HEK293 (cell line): ENCODE measurements around the gene UTP15.

Experiments used
- CTCF ChIA-PET: fragments of 350-600 bp; formaldehyde crosslinking; extraction: SDS; loops from one replicate; lab custom pipeline; 2021; ENCODE audit warnings: antibody characterized with exemption; lab: Yijun Ruan, JAX
- POLR2A ChIA-PET: fragments of 300-600 bp; formaldehyde crosslinking; extraction: SDS; loops from one replicate; lab custom pipeline; 2020; ENCODE audit warnings: antibody characterized with exemption, inconsistent platforms; lab: Yijun Ruan, JAX
- H3K27ac ChIP-seq: fragments of 200-500 bp; sonication (Bioruptor generic); 2 replicates; pipeline ENCODE4 v1.5.1; 2014; ENCODE audit warnings: low read depth, low read length, control low read depth, inconsistent platforms; ENCODE audit errors: extremely low read depth
- H3K36me3 ChIP-seq, 2 experiments: fragments of 200-500 bp in 1 of 2; sonication (Bioruptor generic) in 1 of 2; 1 replicate in 1 of 2; 2 replicates in 1 of 2; pipeline ENCODE4 v1.5.1; 2014 to 2017; ENCODE audit warnings: inconsistent platforms in 2 of 2, low read length in 2 of 2; ENCODE audit not compliant: control insufficient read depth in 2 of 2, insufficient read depth in 1 of 2
- H3K4me1 ChIP-seq: fragments of 200-500 bp; sonication (Bioruptor generic); 2 replicates; pipeline ENCODE4 v1.5.1; 2014; ENCODE audit warnings: mild to moderate bottlenecking, low read length, inconsistent platforms; ENCODE audit not compliant: control insufficient read depth, insufficient read depth
- H3K4me3 ChIP-seq: 2 replicates; pipeline ENCODE4 v1.5.1; 2011; ENCODE audit warnings: low read depth, mild to moderate bottlenecking, control low read depth, low read length, moderate library complexity
- H3K9me3 ChIP-seq: fragments of 200-500 bp; sonication (Bioruptor generic); 2 replicates; pipeline ENCODE4 v1.5.1; 2014; ENCODE audit warnings: low read depth, low read length, inconsistent platforms; ENCODE audit not compliant: control insufficient read depth, insufficient read depth
- ZFHX2 ChIP-seq: fragments of 450-650 bp; formaldehyde crosslinking; conservative IDR thresholded peaks from 2 replicates; pipeline ENCODE4 v1.5.1; 2016; ENCODE audit warnings: missing biosample characterization, missing genetic modification characterization
- ZNF138 ChIP-seq: fragments of 450-650 bp; formaldehyde crosslinking; IDR thresholded peaks from 2 replicates; pipeline ENCODE4 v1.5.1; 2016; ENCODE audit warnings: missing biosample characterization, missing genetic modification characterization, borderline replicate concordance
- ZNF140 ChIP-seq: fragments of 450-650 bp; formaldehyde crosslinking; IDR thresholded peaks from 2 replicates; pipeline ENCODE4 v1.5.1; 2016; ENCODE audit warnings: missing biosample characterization, missing genetic modification characterization
- ZNF155 ChIP-seq: fragments of 450-650 bp; formaldehyde crosslinking; IDR thresholded peaks from 2 replicates; pipeline ENCODE4 v1.5.1; 2016; ENCODE audit warnings: missing biosample characterization, missing genetic modification characterization
- ZNF223 ChIP-seq: fragments of 450-650 bp; formaldehyde crosslinking; IDR thresholded peaks from 2 replicates; pipeline ENCODE4 v1.5.1; 2016; ENCODE audit warnings: missing biosample characterization, missing genetic modification characterization
- ZNF239 ChIP-seq: fragments of 450-650 bp; formaldehyde crosslinking; IDR thresholded peaks from 2 replicates; pipeline ENCODE4 v1.5.1; 2016; ENCODE audit warnings: missing biosample characterization, missing genetic modification characterization
- ZNF311 ChIP-seq: fragments of 450-650 bp; formaldehyde crosslinking; IDR thresholded peaks from 2 replicates; pipeline ENCODE4 v1.5.1; 2017; ENCODE audit warnings: missing biosample characterization, missing genetic modification characterization, borderline replicate concordance
- ZNF37A ChIP-seq: fragments of 450-650 bp; IDR thresholded peaks from 2 replicates; pipeline ENCODE4 v1.5.1; 2018; ENCODE audit warnings: missing biosample characterization, missing genetic modification characterization
- ZNF558 ChIP-seq: fragments of 450-650 bp; formaldehyde crosslinking; IDR thresholded peaks from 2 replicates; pipeline ENCODE4 v1.5.1; 2016; ENCODE audit warnings: missing biosample characterization, missing genetic modification characterization
- ZNF585B ChIP-seq: fragments of 450-650 bp; formaldehyde crosslinking; IDR thresholded peaks from 2 replicates; pipeline ENCODE4 v1.5.1; 2016; ENCODE audit warnings: missing biosample characterization, missing genetic modification characterization
- ZNF76 ChIP-seq: fragments of 450-650 bp; formaldehyde crosslinking; IDR thresholded peaks from 2 replicates; pipeline ENCODE4; 2016; ENCODE audit warnings: low read depth, missing biosample characterization, missing genetic modification characterization, borderline replicate concordance
- ZNF768 ChIP-seq: fragments of 450-650 bp; formaldehyde crosslinking; IDR thresholded peaks from 2 replicates; pipeline ENCODE4 v1.5.1; 2018; ENCODE audit warnings: missing biosample characterization, mild to moderate bottlenecking, missing genetic modification characterization
- ZNF843 ChIP-seq: fragments of 450-650 bp; formaldehyde crosslinking; IDR thresholded peaks from 2 replicates; pipeline ENCODE4 v1.5.1; 2016; ENCODE audit warnings: missing biosample characterization, missing genetic modification characterization
- TF ChIP-seq, protein P1 (sequence below): fragments of 450-650 bp; formaldehyde crosslinking; IDR thresholded peaks from 2 replicates; pipeline ENCODE4 v1.5.1; 2017; ENCODE audit warnings: missing biosample characterization, missing genetic modification characterization
- TF ChIP-seq, protein P2 (sequence below): fragments of 450-650 bp; formaldehyde crosslinking; IDR thresholded peaks from 2 replicates; pipeline ENCODE4 v1.5.1; 2016; ENCODE audit warnings: missing biosample characterization, missing genetic modification characterization
- TF ChIP-seq, protein P3 (sequence below): fragments of 450-650 bp; formaldehyde crosslinking; IDR thresholded peaks from 2 replicates; pipeline ENCODE4 v1.5.1; 2016; ENCODE audit warnings: missing biosample characterization, missing genetic modification characterization

UTP15 gene

DNA sequence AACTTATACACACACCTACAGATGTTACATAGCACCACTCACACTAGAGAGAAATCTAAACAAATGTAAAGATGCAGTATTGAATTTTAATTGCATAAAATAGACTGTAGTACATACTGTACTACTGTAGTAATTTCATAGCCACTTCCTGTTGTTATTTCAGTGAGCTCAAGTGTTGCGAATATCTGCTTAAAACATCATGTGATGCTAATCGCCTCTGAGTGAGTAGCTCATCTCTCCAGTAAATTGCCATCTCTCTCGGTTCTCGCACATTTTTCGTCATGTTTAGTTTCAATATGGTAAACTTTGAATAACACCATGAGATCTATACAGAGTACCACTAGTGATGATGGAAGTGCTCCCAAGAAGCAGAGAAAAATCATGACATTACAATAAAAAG, 38.5 kb downstream of the UTP15 start (continued):
- TF ChIP-seq, protein P1, sequence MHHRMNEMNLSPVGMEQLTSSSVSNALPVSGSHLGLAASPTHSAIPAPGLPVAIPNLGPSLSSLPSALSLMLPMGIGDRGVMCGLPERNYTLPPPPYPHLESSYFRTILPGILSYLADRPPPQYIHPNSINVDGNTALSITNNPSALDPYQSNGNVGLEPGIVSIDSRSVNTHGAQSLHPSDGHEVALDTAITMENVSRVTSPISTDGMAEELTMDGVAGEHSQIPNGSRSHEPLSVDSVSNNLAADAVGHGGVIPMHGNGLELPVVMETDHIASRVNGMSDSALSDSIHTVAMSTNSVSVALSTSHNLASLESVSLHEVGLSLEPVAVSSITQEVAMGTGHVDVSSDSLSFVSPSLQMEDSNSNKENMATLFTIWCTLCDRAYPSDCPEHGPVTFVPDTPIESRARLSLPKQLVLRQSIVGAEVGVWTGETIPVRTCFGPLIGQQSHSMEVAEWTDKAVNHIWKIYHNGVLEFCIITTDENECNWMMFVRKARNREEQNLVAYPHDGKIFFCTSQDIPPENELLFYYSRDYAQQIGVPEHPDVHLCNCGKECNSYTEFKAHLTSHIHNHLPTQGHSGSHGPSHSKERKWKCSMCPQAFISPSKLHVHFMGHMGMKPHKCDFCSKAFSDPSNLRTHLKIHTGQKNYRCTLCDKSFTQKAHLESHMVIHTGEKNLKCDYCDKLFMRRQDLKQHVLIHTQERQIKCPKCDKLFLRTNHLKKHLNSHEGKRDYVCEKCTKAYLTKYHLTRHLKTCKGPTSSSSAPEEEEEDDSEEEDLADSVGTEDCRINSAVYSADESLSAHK = no peak
- TF ChIP-seq ZNF585B = no peak
- no peak for TF ChIP-seq ZNF138 (tag by site-specific recombination)
- no peak for TF ChIP-seq ZNF843 (tag by site-specific recombination)
- TF ChIP-seq, protein P2, sequence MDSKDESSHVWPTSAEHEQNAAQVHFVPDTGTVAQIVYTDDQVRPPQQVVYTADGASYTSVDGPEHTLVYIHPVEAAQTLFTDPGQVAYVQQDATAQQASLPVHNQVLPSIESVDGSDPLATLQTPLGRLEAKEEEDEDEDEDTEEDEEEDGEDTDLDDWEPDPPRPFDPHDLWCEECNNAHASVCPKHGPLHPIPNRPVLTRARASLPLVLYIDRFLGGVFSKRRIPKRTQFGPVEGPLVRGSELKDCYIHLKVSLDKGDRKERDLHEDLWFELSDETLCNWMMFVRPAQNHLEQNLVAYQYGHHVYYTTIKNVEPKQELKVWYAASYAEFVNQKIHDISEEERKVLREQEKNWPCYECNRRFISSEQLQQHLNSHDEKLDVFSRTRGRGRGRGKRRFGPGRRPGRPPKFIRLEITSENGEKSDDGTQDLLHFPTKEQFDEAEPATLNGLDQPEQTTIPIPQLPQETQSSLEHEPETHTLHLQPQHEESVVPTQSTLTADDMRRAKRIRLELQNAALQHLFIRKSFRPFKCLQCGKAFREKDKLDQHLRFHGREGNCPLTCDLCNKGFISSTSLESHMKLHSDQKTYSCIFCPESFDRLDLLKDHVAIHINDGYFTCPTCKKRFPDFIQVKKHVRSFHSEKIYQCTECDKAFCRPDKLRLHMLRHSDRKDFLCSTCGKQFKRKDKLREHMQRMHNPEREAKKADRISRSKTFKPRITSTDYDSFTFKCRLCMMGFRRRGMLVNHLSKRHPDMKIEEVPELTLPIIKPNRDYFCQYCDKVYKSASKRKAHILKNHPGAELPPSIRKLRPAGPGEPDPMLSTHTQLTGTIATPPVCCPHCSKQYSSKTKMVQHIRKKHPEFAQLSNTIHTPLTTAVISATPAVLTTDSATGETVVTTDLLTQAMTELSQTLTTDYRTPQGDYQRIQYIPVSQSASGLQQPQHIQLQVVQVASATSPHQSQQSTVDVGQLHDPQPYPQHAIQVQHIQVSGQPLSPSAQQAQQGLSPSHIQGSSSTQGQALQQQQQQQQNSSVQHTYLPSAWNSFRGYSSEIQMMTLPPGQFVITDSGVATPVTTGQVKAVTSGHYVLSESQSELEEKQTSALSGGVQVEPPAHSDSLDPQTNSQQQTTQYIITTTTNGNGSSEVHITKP (tag by site-specific recombination) = no peak
- no peak for TF ChIP-seq ZNF311 (tag by site-specific recombination)

DNA sequence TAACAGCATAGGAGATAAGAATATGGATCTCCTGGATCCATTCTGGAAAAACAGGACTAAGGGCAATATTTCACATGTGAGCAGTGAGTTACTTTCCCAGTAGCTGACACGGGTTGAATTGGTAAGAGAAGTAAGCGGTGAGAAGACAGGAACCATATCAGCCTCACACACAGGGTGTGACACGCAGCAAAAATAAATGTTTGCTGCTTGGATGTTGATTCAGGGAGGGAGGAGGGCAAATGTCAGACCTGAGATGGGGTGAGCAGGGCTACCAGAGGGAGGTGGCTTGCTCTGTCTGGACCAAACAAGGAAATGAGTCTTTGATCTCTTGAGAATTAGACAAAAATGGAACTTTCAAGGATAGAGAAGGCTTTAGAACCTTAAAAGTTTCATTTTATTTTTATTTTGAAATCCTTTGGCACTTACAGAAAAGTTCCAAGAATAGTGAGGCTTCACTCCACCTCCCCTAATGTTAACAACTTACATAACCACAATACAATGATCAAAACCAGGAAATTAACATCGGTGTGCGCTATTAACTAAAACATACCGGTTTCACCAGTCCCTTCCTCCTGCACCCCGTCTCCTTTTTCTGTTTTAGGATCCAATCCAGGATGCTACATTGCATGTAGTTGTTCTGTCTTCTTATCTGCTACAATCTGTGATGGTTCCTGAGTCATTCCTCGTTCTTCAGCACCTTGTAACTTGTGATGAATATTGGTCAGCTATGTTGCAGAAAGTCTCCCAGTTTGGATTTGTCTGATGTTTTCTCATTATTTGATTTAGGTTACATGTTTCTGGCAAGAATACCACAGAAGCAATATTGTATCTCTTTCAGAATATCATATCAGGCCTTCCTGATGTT, 39.9 kb downstream of the UTP15 start:
- POLR2A ChIA-PET = no interaction called here
- H3K36me3 ChIP-seq = no peaks in the 10 kb centered on the region
- H3K4me1 ChIP-seq = no peaks in the 10 kb centered on the region
- no peak for TF ChIP-seq ZNF37A (tag by site-specific recombination)
- TF ChIP-seq ZNF239 (tag by site-specific recombination) = no peak
- TF ChIP-seq ZNF768 = no peak
- TF ChIP-seq ZNF76 (tag by site-specific recombination) = no peak
- TF ChIP-seq ZNF223 (tag by site-specific recombination) = no peak
- no peak for TF ChIP-seq ZNF155 (tag by site-specific recombination)
- no peak for TF ChIP-seq ZNF140 (tag by site-specific recombination)
- TF ChIP-seq, protein P3, sequence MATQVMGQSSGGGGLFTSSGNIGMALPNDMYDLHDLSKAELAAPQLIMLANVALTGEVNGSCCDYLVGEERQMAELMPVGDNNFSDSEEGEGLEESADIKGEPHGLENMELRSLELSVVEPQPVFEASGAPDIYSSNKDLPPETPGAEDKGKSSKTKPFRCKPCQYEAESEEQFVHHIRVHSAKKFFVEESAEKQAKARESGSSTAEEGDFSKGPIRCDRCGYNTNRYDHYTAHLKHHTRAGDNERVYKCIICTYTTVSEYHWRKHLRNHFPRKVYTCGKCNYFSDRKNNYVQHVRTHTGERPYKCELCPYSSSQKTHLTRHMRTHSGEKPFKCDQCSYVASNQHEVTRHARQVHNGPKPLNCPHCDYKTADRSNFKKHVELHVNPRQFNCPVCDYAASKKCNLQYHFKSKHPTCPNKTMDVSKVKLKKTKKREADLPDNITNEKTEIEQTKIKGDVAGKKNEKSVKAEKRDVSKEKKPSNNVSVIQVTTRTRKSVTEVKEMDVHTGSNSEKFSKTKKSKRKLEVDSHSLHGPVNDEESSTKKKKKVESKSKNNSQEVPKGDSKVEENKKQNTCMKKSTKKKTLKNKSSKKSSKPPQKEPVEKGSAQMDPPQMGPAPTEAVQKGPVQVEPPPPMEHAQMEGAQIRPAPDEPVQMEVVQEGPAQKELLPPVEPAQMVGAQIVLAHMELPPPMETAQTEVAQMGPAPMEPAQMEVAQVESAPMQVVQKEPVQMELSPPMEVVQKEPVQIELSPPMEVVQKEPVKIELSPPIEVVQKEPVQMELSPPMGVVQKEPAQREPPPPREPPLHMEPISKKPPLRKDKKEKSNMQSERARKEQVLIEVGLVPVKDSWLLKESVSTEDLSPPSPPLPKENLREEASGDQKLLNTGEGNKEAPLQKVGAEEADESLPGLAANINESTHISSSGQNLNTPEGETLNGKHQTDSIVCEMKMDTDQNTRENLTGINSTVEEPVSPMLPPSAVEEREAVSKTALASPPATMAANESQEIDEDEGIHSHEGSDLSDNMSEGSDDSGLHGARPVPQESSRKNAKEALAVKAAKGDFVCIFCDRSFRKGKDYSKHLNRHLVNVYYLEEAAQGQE (tag by site-specific recombination) = no peak
- TF ChIP-seq ZNF558 (tag by site-specific recombination) = no peak
- TF ChIP-seq ZFHX2 (tag by site-specific recombination) = no peak
- no peaks in the 10 kb centered on the region for H3K9me3 ChIP-seq
- no peak overlapping the region for H3K4me3 ChIP-seq
- H3K27ac ChIP-seq = no peak overlapping the region
- CTCF ChIA-PET = interaction anchor here (0.6 to 1.1 kb wide), 4 partner anchors 14 to 556 kb away, joined by 3 to 4 read pairs (median 4); no protein-coding TSS in a partner anchor
